Neural cell (in vitro differentiated cells): Measurements from ENCODE around the gene GRIA3. TPM values are rescaled to one million over a fixed set of nuclear protein-coding genes. Genes with fewer than 3 reads are reported as not detected.

Source experiments
- H2AFZ ChIP-seq: fragments of 200-600, 300-800 bp; sonication (generic), shearing (Covaris generic); 2 replicates; pipeline ENCODE4 v1.6.0; 2014; ENCODE audit warnings: low read depth, mild to moderate bottlenecking, antibody characterized with exemption, low read length, moderate library complexity
- H3F3A ChIP-seq: fragments of 200-600 bp; shearing (Covaris generic); 2 replicates; pipeline ENCODE4 v1.6.1; 2016; ENCODE audit warnings: mild to moderate bottlenecking, moderate library complexity, mixed read lengths, antibody characterized with exemption, low read length; ENCODE audit not compliant: insufficient read depth, poor library complexity, severe bottlenecking
- H3K27ac ChIP-seq: fragments of 200-600, 300-800 bp; sonication (generic), shearing (Covaris generic); 2 replicates; pipeline ENCODE4 v1.5.1; 2014; ENCODE audit warnings: mild to moderate bottlenecking, low read length, moderate library complexity
- H3K27me3 ChIP-seq: fragments of 300-800, 200-600 bp; sonication (generic), shearing (Covaris generic); 2 replicates; pipeline ENCODE4 v1.6.0; 2014; ENCODE audit warnings: mild to moderate bottlenecking, low read depth, low read length, moderate library complexity; ENCODE audit not compliant: insufficient read depth
- H3K36me3 ChIP-seq: fragments of 300-800, 200-600 bp; sonication (generic), shearing (Covaris generic); 2 replicates; pipeline ENCODE4 v1.5.1; 2014; ENCODE audit warnings: mild to moderate bottlenecking, antibody characterized with exemption, low read length, moderate library complexity; ENCODE audit not compliant: insufficient read depth
- H3K4me2 ChIP-seq: fragments of 300-800, 200-600 bp; sonication (generic), shearing (Covaris generic); 2 replicates; pipeline ENCODE4 v1.6.0; 2014; ENCODE audit warnings: mild to moderate bottlenecking, low read length
- H3K4me3 ChIP-seq: fragments of 300-800, 200-600 bp; sonication (generic), shearing (Covaris generic); 2 replicates; pipeline ENCODE4 v1.5.1; 2014; ENCODE audit warnings: mild to moderate bottlenecking, low read length, moderate library complexity
- H3K79me2 ChIP-seq: fragments of 200-600 bp; shearing (Covaris generic); replicated peaks from 2 replicates; pipeline ENCODE4 v1.6.0; 2014; ENCODE audit warnings: mild to moderate bottlenecking, low read length, moderate library complexity; ENCODE audit not compliant: insufficient read depth
- H3K9ac ChIP-seq: fragments of 300-800, 200-600 bp; sonication (generic), shearing (Covaris generic); 2 replicates; pipeline ENCODE4 v1.6.1; 2016; ENCODE audit warnings: mild to moderate bottlenecking, low read length, mixed read lengths
- H3K9me2 ChIP-seq: fragments of 200-600 bp; shearing (Covaris generic); 2 replicates; pipeline ENCODE4 v1.6.1; 2016; ENCODE audit warnings: mild to moderate bottlenecking, low read length, mixed read lengths; ENCODE audit not compliant: insufficient read depth
- H3K9me3 ChIP-seq: fragments of 200-600, 300-800 bp; sonication (generic), shearing (Covaris generic); 2 replicates; pipeline ENCODE4 v1.6.1; 2016; ENCODE audit warnings: mild to moderate bottlenecking, mixed run types, low read length, moderate library complexity, mixed read lengths
- H4K20me1 ChIP-seq: fragments of 200-600 bp; shearing (Covaris generic); 2 replicates; pipeline ENCODE4 v1.6.1; 2016; ENCODE audit warnings: mild to moderate bottlenecking, mixed run types; ENCODE audit not compliant: insufficient read depth
- CTCF ChIP-seq: fragments of 450-650 bp; IDR thresholded peaks from 2 replicates; pipeline ENCODE4 v1.5.1; 2014; ENCODE audit warnings: antibody characterized with exemption, mild to moderate bottlenecking, moderate library complexity; ENCODE audit not compliant: poor library complexity, severe bottlenecking
- EP300 ChIP-seq: fragments of 450-650 bp; conservative IDR thresholded peaks from 2 replicates; pipeline ENCODE4 v1.6.1; 2014; ENCODE audit warnings: antibody characterized with exemption, mild to moderate bottlenecking, moderate library complexity; ENCODE audit not compliant: poor library complexity, severe bottlenecking
- EZH2 ChIP-seq: fragments of 200-600, 300-800 bp; shearing (Covaris generic), sonication (generic); IDR thresholded peaks from 2 replicates; pipeline ENCODE4 v1.6.1; 2014; ENCODE audit warnings: antibody characterized with exemption, low read length, borderline replicate concordance, mild to moderate bottlenecking; ENCODE audit not compliant: insufficient read depth, poor library complexity, severe bottlenecking
- MXI1 ChIP-seq: fragments of 450-650 bp; conservative IDR thresholded peaks from 2 replicates; pipeline ENCODE4 v1.6.1; 2014; ENCODE audit warnings: antibody characterized with exemption, mild to moderate bottlenecking; ENCODE audit not compliant: poor library complexity, severe bottlenecking
- POLR2AphosphoS5 ChIP-seq: IDR thresholded peaks from 2 replicates; pipeline ENCODE4 v1.6.1; 2012
- RAD21 ChIP-seq: fragments of 450-650 bp; conservative IDR thresholded peaks from 2 replicates; pipeline ENCODE4 v1.6.1; 2014; ENCODE audit warnings: antibody characterized with exemption, mild to moderate bottlenecking, moderate library complexity
- REST ChIP-seq: IDR thresholded peaks from 2 replicates; pipeline ENCODE4 v1.6.1; 2012; ENCODE audit warnings: borderline replicate concordance
- SMC3 ChIP-seq: fragments of 450-650 bp; conservative IDR thresholded peaks from 2 replicates; pipeline ENCODE4 v1.6.1; 2014; ENCODE audit warnings: antibody characterized with exemption, mild to moderate bottlenecking, moderate library complexity; ENCODE audit not compliant: poor library complexity
- TAF1 ChIP-seq: IDR thresholded peaks from 2 replicates; pipeline ENCODE4 v1.6.1; 2012; ENCODE audit warnings: low read depth
- polyA plus RNA-seq: library from polyadenylated mRNA; depleted of rRNA; stranded (reverse); fragments of >200 nt; gene quantifications from 2 replicates; pipeline ENCODE4 v1.2.3, GENCODE V29; 2014

The GRIA3 gene
- polyA plus RNA-seq, 1 donor from 2014 or later: 7.8 TPM

GRCh38 chrX:123308658-123309057 lies 124.6 kb downstream of the GRIA3 start:
- Histone ChIP-seq H3K79me2 (no peaks in the 10 kb centered on the region), H3K36me3 (no peaks in the 10 kb centered on the region), H2AFZ (no peak overlapping the region), H3K9me3 (no peaks in the 10 kb centered on the region), H3K27me3 (no peaks in the 10 kb centered on the region), H3K27ac (no peak overlapping the region), H4K20me1 (no peaks in the 10 kb centered on the region), H3K4me3 (no peak overlapping the region), H3K9me2 (no peaks in the 10 kb centered on the region), H3F3A (no peaks in the 10 kb centered on the region), H3K9ac (no peak overlapping the region), H3K4me2 (no peak overlapping the region)
- TF ChIP-seq EP300 (no peak), RAD21 (no peak), POLR2AphosphoS5 (no peak), SMC3 (no peak), TAF1 (no peak)

GRCh38 chrX:123310112-123310511 lies 126.0 kb downstream of the GRIA3 start:
- no peaks in the 10 kb centered on the region for H3K9me3 ChIP-seq
- H3K9ac ChIP-seq: no peak overlapping the region
- no peaks in the 10 kb centered on the region for H3K79me2 ChIP-seq
- no peaks in the 10 kb centered on the region for H3K9me2 ChIP-seq
- no peaks in the 10 kb centered on the region for H3F3A ChIP-seq
- no peak overlapping the region for H3K27ac ChIP-seq
- H3K4me2 ChIP-seq: no peak overlapping the region
- no peak overlapping the region for H2AFZ ChIP-seq
- H3K36me3 ChIP-seq: no peaks in the 10 kb centered on the region
- TF ChIP-seq POLR2AphosphoS5 (no peak), SMC3 (no peak), TAF1 (no peak), RAD21 (no peak), CTCF (no peak), EP300 (no peak), EZH2 (no peak), REST (no peak), MXI1 (no peak)
- H3K4me3 ChIP-seq: no peak overlapping the region
- no peaks in the 10 kb centered on the region for H3K27me3 ChIP-seq
- no peaks in the 10 kb centered on the region for H4K20me1 ChIP-seq

- H3K9me3 ChIP-seq: no peaks in the 10 kb centered on the region
- TF ChIP-seq POLR2AphosphoS5: no peak
- no peak for TF ChIP-seq TAF1
- no peak for TF ChIP-seq MXI1
- no peak for TF ChIP-seq EP300
- TF ChIP-seq RAD21: no peak
- TF ChIP-seq EZH2: no peak
- no peak for TF ChIP-seq CTCF
- no peak for TF ChIP-seq REST
- TF ChIP-seq SMC3: no peak
- no peak overlapping the region for H3K4me2 ChIP-seq
- H3K27me3 ChIP-seq: no peaks in the 10 kb centered on the region
- no peaks in the 10 kb centered on the region for H3K79me2 ChIP-seq
- H3K27ac ChIP-seq: no peak overlapping the region
- H3K9me2 ChIP-seq: no peaks in the 10 kb centered on the region
- no peak overlapping the region for H3K4me3 ChIP-seq
- H3F3A ChIP-seq: no peaks in the 10 kb centered on the region
- no peaks in the 10 kb centered on the region for H4K20me1 ChIP-seq
- no peak overlapping the region for H2AFZ ChIP-seq
- H3K36me3 ChIP-seq: no peaks in the 10 kb centered on the region
- no peak overlapping the region for H3K9ac ChIP-seq
Observed at GRCh38 chrX:123311486-123311885, 127.4 kb downstream of the GRIA3 start.
